Esophagus squamous epithelium (tissue), 5 donors: ENCODE measurements around the gene SPR. TPM values are rescaled to one million over a fixed set of nuclear protein-coding genes. Genes with fewer than 3 reads are reported as not detected.
A peak's percentile ranks its signal among the peaks of the same experiment; 100 is the strongest.

ENCODE experiments used
- DNase-seq: peaks from one replicate; lab custom pipeline; 2025; lab: John Stamatoyannopoulos, UW
- H3K27ac ChIP-seq, 4 donors: fragments of 200-600 bp; sonication (generic); one replicate each; pipeline ENCODE4 v1.5.1; 2016 to 2019; ENCODE audit warnings: mild to moderate bottlenecking in 1 of 4
- H3K27me3 ChIP-seq, 4 donors: fragments of 200-600 bp; sonication (generic); 1 replicate in 3 of 4; 2 replicates in 1 of 4; pipeline versions ENCODE4 v1.5.1 to v1.6.0; 2017 to 2021; ENCODE audit warnings: antibody characterized with exemption in 1 of 4
- H3K36me3 ChIP-seq, 3 donors: fragments of 200-600 bp; sonication (generic); one replicate each; pipeline ENCODE4 v1.5.1; 2016 to 2019
- H3K4me1 ChIP-seq, 3 donors: fragments of 200-600 bp; sonication (generic); one replicate each; pipeline ENCODE4 v1.5.1; 2017 to 2019
- H3K4me3 ChIP-seq, 4 donors: fragments of 200-600 bp; sonication (generic); 1 replicate in 3 of 4; 2 replicates in 1 of 4; pipeline ENCODE4 v1.5.1; 2016 to 2019; ENCODE audit warnings: mild to moderate bottlenecking in 2 of 4, moderate library complexity in 1 of 4
- H3K9me3 ChIP-seq, 3 donors: fragments of 200-600 bp; sonication (generic); one replicate each; pipeline ENCODE4 v1.5.1; 2016 to 2019
- POLR2A ChIP-seq, 4 donors: fragments of 450-650 bp; IDR thresholded peaks; one replicate each; pipeline ENCODE4 v1.6.1; 2017; ENCODE audit warnings: antibody characterized with exemption in 4 of 4, mild to moderate bottlenecking in 4 of 4, moderate library complexity in 3 of 4
- WGBS, 2 donors: methylation state at CpG; one replicate each; pipeline ENCODE4 v1.1.5; 2018; 5-methylcytosine and 5-hydroxymethylcytosine counted together
- intact Hi-C: fragments of 100-400 bp; cut with DNase I; formaldehyde crosslinking; loops from one replicate; pipeline ENCODE4 v1.15.0; 2022
- total RNA-seq, 4 donors: library from RNA; depleted of rRNA; stranded (reverse); fragments of >200 nt; gene quantifications; one replicate each; pipeline ENCODE4 v1.1.0, GENCODE V29; 2016
- TF ChIP-seq, protein P1 (sequence below), 6 experiments: fragments of 450-650 bp in 4 of 6; fragments of 200-600 bp in 2 of 6; sonication (generic) in 2 of 6; IDR thresholded peaks; one replicate each; pipeline ENCODE4 v1.5.1; 2016 to 2019; ENCODE audit warnings: antibody characterized with exemption in 6 of 6, mild to moderate bottlenecking in 4 of 6, moderate library complexity in 4 of 6
- donor health status: DM: yes; HTN: yes; CAD: no.

SPR gene
- total RNA-seq, 4 donors from 2014 or later: 16.6 to 30.9 (median 22.8) TPM

DNA sequence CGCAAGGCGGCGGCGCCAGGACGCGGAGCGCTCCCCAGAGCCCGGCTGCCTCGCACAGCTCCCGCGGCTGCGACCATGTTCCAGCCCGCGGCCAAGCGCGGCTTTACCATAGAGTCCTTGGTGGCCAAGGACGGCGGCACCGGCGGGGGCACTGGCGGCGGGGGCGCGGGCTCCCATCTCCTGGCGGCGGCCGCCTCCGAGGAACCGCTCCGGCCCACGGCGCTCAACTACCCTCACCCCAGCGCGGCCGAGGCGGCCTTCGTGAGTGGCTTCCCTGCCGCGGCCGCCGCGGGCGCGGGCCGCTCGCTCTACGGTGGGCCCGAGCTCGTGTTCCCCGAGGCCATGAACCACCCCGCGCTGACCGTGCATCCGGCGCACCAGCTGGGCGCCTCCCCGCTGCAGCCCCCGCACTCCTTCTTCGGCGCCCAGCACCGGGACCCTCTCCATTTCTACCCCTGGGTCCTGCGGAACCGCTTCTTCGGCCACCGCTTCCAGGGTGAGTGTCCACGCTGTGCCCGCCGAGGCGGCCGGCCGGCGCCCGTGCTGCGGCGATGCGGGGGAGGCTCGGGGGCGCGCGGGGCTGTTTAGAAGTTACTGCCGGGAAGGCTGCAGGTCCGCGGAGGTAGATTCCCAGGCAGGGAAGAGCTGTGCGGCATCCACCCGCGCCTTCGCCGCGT lies 30.8 kb downstream of the SPR start:
- no peaks in the 10 kb centered on the region for H3K9me3 ChIP-seq
- peak overlapping the region; percentile 24 to 63 (median 48) for H3K4me3 ChIP-seq
- H3K4me1 ChIP-seq: peaks cover 37 to 59% (median 41%) of the 10 kb centered on the region in 3 donors
- 0% methylated on average over 1 of the region's 89 CpGs; no CpG with 5 or more reads in 1 of the 2 donors for WGBS, 2 donors
- H3K27ac ChIP-seq: no peak overlapping the region
- H3K36me3 ChIP-seq: no peaks in the 10 kb centered on the region
- intact Hi-C loops: no loop called here
- H3K27me3 ChIP-seq: peaks cover 71 to 100% (median 85%) of the 10 kb centered on the region in 4 donors
- TF ChIP-seq, protein P1, sequence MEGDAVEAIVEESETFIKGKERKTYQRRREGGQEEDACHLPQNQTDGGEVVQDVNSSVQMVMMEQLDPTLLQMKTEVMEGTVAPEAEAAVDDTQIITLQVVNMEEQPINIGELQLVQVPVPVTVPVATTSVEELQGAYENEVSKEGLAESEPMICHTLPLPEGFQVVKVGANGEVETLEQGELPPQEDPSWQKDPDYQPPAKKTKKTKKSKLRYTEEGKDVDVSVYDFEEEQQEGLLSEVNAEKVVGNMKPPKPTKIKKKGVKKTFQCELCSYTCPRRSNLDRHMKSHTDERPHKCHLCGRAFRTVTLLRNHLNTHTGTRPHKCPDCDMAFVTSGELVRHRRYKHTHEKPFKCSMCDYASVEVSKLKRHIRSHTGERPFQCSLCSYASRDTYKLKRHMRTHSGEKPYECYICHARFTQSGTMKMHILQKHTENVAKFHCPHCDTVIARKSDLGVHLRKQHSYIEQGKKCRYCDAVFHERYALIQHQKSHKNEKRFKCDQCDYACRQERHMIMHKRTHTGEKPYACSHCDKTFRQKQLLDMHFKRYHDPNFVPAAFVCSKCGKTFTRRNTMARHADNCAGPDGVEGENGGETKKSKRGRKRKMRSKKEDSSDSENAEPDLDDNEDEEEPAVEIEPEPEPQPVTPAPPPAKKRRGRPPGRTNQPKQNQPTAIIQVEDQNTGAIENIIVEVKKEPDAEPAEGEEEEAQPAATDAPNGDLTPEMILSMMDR (IDR thresholded peaks at IDR 0.05): no peak
- no peak for TF ChIP-seq POLR2A (IDR thresholded peaks at IDR 0.05)
- DNase-seq: no peak

- Histone ChIP-seq H3K9me3 (no peaks in the 10 kb centered on the region), H3K27ac (no peak overlapping the region), H3K4me3 (peak overlapping the region in 2 of 4 donors; percentile 34 to 47), H3K36me3 (no peaks in the 10 kb centered on the region), H3K4me1 (peaks cover 46 to 70% (median 50%) of the 10 kb centered on the region in 3 donors), H3K27me3 (peaks cover 67 to 100% (median 85%) of the 10 kb centered on the region in 4 donors)
- intact Hi-C loops: no loop called here
- 6 to 19% methylated on average over 10 to 23 of the region's 48 CpGs for WGBS, 2 donors
- TF ChIP-seq, protein P1 (IDR thresholded peaks at IDR 0.05): no peak
- no peak for TF ChIP-seq POLR2A (IDR thresholded peaks at IDR 0.05)
- no peak for DNase-seq
Measured at GRCh38 chr2:72919414-72920317, 32.5 kb downstream of the SPR start.

GRCh38 chr2:72920318-72921087 lies 33.3 kb downstream of the SPR start:
- intact Hi-C loops: no loop called here
- Histone ChIP-seq H3K27me3 (peaks cover 67 to 100% (median 86%) of the 10 kb centered on the region in 4 donors), H3K36me3 (no peaks in the 10 kb centered on the region), H3K4me3 (peak overlapping the region in 2 of 4 donors; percentile 34 to 47), H3K27ac (no peak overlapping the region), H3K4me1 (peaks cover 47 to 67% (median 49%) of the 10 kb centered on the region in 3 donors), H3K9me3 (no peaks in the 10 kb centered on the region)
- 4 to 22% methylated on average over 13 to 16 of the region's 77 CpGs for WGBS, 2 donors
- no peak for DNase-seq
- TF ChIP-seq, protein P1 (IDR thresholded peaks at IDR 0.05): no peak
- no peak for TF ChIP-seq POLR2A (IDR thresholded peaks at IDR 0.05)

- whole genome bisulfite sequencing, 2 donors: 35 to 47% methylated on average over 12 to 14 of the region's 15 CpGs
- H3K27ac ChIP-seq: no peak overlapping the region
- H3K27me3 ChIP-seq: peaks cover 63 to 100% (median 83%) of the 10 kb centered on the region in 4 donors
- peak overlapping the region in 1 of 4 donors; percentile 47 for H3K4me3 ChIP-seq
- no peaks in the 10 kb centered on the region for H3K9me3 ChIP-seq
- no peaks in the 10 kb centered on the region for H3K36me3 ChIP-seq
- DNase-seq: no peak
- peaks cover 39 to 59% (median 41%) of the 10 kb centered on the region in 3 donors for H3K4me1 ChIP-seq
- TF ChIP-seq, protein P1 (IDR thresholded peaks at IDR 0.05): no peak
- no peak for TF ChIP-seq POLR2A (IDR thresholded peaks at IDR 0.05)
- intact Hi-C loops: no loop called here
Measured at GRCh38 chr2:72921088-72921851, 34.1 kb downstream of the SPR start.
